ENCODE results near the gene MSI2.

The MSI2 gene

GRCh38 chr17:57406131-57406980 is 150.0 kb downstream of the MSI2 start:
- TF ChIP-seq CTCF (IDR thresholded peaks at IDR 0.05; ENCODE audit: control insufficient read depth, extremely low read depth, insufficient read depth): no peak
- no peak overlapping the region for H3K4me3 ChIP-seq (ENCODE audit: low read depth, low read length)
- DNase-seq (ENCODE audit: low read depth): no peak

GRCh38 chr17:57406981-57407286 is 150.6 kb downstream of the MSI2 start:
- no peak for TF ChIP-seq CTCF (IDR thresholded peaks at IDR 0.05; ENCODE audit: control insufficient read depth, extremely low read depth, insufficient read depth)
- H3K4me3 ChIP-seq (ENCODE audit: low read depth, low read length): no peak overlapping the region
- no peak for DNase-seq (ENCODE audit: low read depth)

GRCh38 chr17:57407287-57408070 is 151.2 kb downstream of the MSI2 start:
- TF ChIP-seq CTCF (IDR thresholded peaks at IDR 0.05; ENCODE audit: control insufficient read depth, extremely low read depth, insufficient read depth): no peak
- DNase-seq (ENCODE audit: low read depth): peak; percentile 92
- no peak overlapping the region for H3K4me3 ChIP-seq (ENCODE audit: low read depth, low read length)

GRCh38 chr17:57408071-57408811 is 151.9 kb downstream of the MSI2 start:
- no peak for TF ChIP-seq CTCF (IDR thresholded peaks at IDR 0.05; ENCODE audit: control insufficient read depth, extremely low read depth, insufficient read depth)
- DNase-seq (ENCODE audit: low read depth): no peak
- peak overlapping the region; percentile 9; the same call in 1 of the 2 replicates for H3K4me3 ChIP-seq (ENCODE audit: low read depth, low read length)

- DNase-seq (ENCODE audit: low read depth): no peak
- no peak overlapping the region for H3K4me3 ChIP-seq (ENCODE audit: low read depth, low read length)
- no peak for TF ChIP-seq CTCF (IDR thresholded peaks at IDR 0.05; ENCODE audit: control insufficient read depth, extremely low read depth, insufficient read depth)
Measured at GRCh38 chr17:57410169-57410568, 153.8 kb downstream of the MSI2 start.

GRCh38 chr17:57412520-57413096 is 156.3 kb downstream of the MSI2 start:
- no peak overlapping the region for H3K4me3 ChIP-seq (ENCODE audit: low read depth, low read length)
- no peak for DNase-seq (ENCODE audit: low read depth)
- TF ChIP-seq CTCF (IDR thresholded peaks at IDR 0.05; ENCODE audit: control insufficient read depth, extremely low read depth, insufficient read depth): no peak

Measured in LNCaP clone FGC (cell line).